HUDEP-2 (cell line): ENCODE results near the gene PIK3CA.

Source experiments
- DNase-seq, 76 experiments: peaks; one replicate each; lab custom pipeline; 2025; ENCODE audit not compliant: unreplicated experiment in 76 of 76; lab: John Stamatoyannopoulos, UW

Gene PIK3CA

DNA sequence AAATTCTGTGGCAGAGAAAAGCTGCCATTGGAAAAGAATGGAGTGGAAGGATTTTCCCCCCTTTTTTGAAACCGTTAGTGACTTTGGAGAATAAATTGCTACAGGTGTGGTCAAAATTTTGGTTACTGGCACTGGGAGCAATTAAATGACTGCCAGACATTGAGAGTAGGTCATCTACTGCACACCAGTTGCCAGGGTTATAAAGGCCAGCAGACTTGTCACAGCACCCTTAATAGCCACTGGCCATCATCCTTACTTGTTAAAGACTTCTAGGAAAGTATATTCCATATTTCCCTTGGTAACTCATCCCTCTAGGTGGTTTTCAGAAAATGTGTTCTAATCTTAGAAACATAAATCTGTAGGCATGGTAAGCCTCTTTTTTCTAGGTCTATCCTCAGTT, 8.0 kb downstream of the PIK3CA start:
- no peak for DNase-seq

DNA sequence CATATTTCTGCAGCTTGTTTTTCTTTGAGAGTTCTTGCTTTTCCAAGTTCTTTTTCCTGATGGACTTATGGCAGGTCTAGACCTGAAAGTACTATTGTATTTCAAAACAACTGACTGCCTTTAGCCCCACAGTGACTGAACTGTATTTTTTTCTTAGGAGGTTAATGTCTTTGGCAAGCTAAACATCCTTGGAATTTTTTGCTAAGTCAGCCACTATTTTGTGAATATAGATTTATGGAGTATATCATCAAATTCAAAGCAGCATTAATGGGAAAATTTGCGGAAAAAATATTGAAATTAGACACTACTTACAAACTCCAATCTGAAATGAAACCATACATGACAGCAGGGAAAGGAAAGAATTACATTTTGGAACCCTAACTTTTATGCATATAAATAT, 8.6 kb downstream of the PIK3CA start:
- no peak for DNase-seq

DNA sequence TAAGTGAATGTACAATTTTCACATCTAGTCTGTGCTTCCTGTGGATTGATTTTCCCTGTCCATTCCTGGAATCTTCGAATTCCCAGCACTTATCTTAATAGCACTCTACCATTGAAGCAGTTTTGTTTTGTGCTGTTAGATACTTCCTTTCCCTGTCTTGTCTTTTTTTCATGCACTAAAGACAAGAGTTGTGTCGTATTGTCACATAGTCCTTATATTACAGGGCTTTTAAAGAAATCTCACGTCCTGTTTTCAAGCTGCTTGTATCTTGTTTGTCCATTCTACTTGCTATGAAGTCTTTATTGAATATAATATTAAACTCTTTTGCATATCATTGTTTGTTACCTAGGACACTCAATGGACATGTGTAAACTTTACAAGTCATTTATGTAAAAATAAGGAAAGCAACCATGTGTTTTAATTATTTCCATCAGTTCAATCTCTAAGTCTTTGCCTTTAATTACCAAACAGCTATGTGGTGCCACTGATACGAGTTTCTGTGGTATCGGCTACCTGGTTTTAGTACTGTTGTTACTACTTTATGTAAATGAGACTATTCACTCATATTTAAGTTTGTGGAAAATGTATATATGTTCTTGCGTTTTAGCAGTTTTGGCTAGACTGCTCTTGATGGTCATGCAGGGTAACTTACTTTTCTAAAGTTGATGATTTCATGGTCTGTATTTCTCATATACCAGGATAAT, 10.3 kb downstream of the PIK3CA start:
- DNase-seq, result no peak

DNA sequence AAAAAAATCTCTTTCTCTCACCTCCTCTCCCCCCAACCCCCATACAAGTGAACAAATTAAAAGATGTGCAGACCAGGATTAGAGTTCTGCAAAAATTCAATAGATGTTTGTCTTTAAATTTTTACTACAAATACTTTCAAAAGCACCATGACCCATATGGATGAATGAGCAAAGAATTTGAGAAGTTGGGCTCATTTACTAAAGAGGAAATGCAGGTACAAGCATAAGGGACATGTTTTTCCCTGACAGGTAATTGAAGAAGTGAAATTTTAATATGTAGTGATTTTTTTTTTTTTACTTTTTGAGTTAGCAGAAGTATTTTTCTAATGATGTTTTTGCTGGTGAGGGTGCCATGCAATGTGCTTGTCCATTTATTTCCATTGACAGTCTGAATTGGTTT, 15.3 kb downstream of the PIK3CA start:
- no peak for DNase-seq

DNA sequence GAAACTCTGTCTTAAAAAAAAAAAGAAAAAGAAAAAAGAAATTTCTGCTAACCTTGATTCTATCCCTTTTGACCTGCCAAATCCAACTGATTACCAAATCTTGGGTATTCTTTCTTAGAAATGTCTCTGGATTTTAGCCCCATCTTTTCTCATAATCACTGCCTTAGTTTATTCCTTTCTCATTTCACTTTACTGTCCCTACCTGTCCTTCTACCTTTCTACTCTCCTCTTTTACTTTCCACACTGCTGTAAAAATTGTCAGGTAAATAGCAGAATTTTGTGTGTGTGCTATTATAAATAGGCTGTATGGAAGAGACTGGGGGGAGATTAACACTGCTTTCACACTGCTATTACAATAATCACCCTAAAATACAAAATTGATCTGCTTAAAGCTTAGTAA, 16.7 kb downstream of the PIK3CA start:
- DNase-seq, result no peak

DNA sequence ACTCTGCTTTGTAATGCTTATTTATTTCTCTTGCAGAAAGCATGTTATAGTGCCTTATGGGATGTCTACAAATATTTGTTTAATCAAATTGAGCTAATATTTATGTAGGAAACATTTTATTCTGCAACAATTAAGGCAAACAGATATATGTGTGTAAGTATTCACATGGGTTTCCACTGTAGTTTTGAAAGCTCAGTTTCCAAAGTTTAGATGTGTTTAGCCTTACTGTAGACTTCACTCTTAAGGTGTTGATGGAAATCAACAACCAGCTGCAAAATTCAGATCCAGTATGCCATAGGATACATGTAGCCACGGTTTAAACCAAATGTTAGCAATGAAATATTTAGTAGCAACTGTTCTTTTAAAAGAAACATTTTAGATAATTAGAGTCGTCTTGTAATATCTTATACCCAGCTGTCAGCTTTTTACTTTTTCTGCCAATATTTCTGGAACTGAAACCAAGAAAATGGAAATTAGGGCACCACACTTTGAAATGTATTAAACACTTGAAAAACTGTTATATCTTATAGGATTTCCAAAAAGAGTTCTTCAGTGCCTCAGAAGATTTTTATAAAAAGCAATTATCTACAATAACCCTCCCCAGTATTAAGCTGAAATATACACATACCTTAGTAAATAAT, 18.5 kb downstream of the PIK3CA start:
- DNase-seq, result no peak

DNA sequence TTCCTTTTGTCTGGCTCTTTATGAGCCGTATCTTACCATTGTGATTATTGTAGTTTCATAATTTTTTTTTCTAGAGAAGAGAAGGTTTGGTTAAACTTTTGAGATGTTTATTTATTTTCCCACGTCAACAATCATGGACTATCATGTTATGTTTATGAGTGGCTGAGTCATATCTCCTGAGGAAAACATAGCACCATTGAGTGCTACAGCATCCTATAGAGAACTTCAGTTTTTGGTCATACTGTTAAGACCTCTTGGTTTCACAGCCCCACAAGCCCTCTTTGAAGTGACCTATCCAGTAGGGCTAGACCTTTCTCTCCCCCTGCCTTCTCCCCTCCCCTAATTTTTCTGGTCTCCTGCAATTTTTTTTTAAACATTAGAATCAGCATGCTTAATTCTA, 20.8 kb downstream of the PIK3CA start:
- DNase-seq, result no peak

DNA sequence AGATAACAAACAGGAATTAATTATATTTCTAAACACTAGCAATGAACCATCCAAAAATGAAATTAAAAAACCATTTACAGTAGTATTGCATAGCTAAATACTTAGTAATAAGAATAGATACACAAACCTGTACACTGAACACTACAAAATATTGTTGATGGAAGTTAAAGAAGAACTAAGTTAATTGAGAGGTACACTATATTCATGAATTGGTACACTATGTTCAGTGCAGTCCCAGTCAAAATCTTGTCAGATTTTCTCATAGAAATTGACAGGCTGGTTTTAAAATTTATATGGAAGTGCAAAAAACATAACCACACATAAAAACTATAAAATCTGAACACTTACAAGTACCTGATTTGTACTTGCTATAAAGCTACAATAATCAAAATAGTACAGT, 24.4 kb downstream of the PIK3CA start:
- DNase-seq, result no peak

DNA sequence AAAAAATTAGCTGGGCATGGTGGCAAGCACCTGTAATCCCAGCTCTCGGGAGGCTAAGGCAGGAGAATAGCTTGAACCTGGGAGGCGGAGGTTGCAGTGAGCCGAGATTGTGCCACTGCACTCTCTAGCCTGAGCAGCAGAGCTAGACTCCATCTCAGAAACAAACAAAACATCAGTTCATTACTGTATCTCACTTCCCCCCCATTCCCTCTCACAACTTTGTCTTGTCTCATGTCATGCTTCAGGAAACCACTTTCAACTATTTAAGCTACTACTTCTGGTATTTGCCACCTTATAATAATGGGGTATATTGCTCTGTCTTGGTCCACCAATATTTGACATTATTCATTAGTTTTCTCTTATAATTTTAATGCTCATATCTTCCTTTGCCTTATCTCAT, 26.2 kb downstream of the PIK3CA start:
- no peak for DNase-seq

DNA sequence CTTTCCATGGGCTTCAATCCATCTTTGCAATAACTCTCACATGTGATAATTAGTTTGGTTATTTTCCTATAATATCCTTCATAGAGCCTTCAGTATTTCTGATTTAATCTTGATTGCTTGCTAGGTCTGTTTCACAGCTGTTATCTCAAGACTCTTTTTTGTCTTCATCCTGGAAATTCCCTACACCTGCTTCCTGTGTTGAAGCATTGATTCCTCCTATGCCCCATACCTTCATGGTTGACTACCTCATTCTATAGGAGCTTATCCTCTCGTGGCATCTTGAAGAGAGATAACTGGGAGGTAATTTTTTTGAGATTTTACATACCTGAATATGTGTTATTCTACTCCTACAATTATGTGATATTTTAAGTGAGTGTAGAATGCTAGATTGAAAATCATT, 26.7 kb downstream of the PIK3CA start:
- no peak for DNase-seq

DNA sequence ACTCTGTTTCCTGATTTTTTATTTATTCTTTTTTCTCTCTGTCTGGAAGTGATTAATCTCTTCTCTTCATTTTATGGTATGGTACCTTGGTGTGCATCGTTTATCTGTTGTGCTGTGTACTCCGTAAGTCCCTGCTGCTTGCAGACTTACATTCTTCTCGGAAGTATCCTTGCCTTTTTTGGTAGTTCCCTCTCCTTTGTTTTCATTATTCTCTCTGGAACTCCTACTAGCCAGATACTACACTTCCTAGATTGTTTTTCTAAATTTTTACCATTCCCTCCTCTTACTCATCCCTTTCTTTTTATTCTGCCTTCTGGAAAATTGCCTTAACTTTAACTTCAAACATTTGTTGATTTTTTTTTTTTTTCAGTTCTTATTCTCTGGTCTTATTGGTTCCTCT, 27.2 kb downstream of the PIK3CA start:
- DNase-seq, result no peak

DNA sequence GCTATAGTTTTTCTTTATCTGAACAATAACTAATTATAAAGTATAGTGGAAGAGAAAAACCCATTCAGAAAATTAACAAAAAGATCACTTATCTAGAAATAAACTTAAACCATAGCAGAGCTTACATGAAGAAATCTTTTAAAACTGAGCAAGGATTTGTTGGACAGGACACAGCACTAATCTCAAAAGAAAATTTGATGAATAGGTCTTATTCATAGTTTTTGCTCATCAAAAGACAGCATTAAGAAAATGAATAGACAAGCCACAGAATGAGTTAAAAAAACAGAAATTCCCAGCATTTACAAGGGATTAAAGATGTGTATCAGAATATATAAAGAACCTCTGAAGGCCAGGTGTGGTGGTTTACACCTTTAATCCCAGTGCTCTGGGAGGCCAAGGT, 29.5 kb downstream of the PIK3CA start:
- no peak for DNase-seq

DNA sequence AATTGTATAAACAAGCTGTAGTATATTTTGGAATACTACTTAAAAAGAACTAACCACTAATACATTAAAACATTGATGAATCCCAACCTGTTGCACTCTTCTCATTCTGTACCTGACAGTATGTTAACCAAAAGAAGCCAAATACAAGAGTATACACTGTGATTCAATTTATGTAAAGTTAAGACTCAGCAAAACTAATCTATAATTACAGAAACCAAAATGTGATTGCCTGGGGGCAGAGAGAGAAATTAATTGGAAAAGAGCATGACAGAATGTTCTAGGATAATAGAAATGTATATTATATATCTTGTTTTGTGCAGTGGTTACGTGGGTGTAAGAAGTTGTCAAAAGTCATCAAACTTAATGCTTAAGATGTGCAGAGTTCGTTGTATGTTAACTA, 31.1 kb downstream of the PIK3CA start:
- no peak for DNase-seq

DNA sequence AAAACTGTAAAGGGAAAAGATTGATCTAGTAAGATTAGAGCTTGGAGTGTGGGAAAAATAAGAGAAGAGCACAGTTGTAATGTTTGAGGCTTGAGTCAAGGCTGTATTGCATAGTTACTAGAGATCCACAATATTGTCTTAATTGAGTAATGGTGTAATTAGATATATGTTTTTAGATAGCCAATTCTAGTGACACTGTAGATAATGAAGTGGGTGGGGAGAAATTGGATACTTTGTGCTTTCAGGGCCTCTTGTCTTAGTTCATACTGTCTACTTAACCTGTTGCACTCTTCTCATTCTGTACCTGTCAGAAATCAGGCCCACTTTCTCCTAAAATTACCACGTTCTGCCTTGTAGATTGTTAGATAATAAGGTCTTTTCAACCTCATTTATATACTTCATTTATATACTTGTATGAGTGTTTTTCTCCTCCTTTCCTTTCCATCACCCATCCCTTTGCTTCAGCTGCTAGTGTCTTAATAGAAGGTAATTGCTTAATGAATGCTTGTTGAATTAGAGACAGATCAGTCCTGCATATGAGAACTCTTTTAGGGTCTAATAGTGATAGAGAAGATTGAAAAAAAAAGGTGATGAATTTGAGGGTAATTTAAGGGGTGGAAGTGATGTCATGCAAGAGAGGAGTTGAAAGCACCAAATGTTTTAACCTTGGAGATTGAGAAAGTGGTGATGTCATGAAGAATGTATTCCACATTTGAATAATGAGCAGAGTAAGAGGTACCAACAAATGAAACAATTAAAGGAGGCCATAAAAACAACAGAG, 32.0 kb downstream of the PIK3CA start:
- peak in 1 of 76 experiments; percentile 11 for DNase-seq

DNA sequence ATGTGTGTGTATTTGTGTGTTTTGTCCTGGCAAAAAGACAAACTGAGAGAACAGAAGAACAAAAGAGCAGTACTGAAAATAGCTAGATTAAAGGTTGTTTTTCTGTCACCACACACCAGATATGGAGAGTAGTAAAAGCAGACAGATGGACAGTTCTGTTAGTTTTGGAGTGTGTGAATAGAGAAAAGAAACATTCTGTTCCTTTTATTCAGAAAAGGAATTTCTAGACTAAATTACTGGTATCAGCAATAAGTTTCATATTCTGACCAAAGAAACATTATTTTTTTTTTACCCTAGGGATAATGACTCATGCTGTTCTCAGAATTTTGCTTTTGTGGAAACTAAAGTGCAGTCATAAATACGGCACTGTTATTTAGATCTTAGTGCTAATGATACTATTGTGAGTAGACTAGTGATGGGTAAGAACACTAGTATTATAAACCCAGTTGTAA, 32.9 kb downstream of the PIK3CA start:
- peak in 2 of 76 experiments; percentile 2 to 22 for DNase-seq

DNA sequence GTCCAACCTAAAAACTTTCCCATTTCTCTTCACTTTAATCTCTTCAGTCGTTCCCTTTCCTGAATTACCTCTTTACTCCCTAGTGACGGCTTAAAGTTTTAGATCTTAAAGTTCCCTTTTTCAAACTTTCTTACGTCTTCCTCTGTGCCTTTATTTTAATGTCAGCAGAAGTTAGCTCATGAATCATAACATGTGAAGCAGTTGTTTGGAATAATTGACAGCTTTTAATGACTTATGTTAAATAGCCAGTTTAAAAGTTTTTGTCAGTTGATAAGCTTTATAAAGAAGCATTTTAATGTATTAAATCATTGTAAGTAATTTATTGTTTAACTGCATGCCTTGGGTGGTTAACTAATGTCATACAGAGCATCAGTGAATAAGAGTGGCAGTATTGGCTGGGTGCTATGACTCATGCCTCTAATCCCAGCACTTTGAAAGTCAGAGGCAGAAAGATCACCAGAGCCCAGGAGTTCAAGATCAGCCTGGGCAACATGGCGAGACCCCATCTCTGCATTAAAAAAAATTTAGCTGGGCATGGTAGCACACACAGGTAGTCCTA, 33.9 kb downstream of the PIK3CA start:
- DNase-seq, result no peak

DNA sequence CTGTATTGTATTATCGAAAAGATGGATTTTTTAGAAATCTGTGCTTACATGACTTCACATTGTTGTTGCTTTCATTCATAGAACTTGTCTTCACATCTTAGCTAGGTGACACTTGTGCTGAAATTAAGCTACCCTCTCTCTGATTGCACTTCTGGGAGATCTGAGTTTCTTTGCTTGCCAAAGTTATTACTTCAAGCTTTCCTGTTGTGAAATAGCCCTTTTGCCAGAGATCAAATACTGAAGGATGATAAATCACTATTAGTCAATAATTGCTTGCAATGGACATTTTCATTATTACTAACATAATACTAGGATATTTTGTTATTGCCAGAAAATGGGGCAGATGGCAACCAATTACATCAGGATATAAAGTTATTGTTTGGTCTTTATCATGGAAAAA, 34.7 kb downstream of the PIK3CA start:
- no peak for DNase-seq

DNA sequence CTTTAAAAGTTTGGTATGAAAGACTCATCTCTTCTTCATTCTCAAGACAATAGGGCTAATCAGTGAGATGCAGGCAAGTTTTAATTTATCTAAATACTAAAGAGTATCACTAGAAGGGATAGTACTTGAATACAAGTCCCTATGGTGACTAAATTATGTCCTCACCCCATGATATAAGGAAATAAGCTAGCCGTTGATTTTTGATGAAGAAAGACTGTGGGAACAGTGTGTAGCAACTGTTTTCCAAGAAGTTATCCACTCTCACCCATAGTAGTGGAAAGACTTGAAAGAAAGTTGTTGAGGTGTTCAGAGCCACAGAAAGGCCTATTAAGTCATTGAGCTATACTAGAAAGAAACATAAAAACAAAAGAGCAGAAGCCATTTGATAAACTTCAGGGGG, 36.7 kb downstream of the PIK3CA start:
- DNase-seq, result no peak

DNA sequence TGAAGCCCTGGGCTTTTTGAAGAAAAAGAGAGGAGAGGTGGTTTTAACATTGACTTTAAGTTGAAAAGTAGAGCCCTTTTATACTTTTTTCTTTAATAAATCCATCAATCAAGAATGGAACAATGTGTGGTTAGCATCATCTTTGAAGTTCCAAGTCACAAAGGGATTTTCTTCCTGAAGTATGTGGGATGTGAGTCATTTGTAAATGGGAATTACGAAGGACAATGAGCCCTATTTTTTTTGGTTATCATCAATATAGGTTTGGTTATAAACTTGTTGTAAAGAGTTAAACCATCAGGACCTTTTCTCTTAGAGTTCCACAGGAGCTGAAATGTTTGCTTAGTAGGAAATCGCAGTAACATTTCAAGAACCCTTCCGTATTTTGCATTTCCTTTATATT, 38.3 kb downstream of the PIK3CA start:
- DNase-seq, result no peak

DNA sequence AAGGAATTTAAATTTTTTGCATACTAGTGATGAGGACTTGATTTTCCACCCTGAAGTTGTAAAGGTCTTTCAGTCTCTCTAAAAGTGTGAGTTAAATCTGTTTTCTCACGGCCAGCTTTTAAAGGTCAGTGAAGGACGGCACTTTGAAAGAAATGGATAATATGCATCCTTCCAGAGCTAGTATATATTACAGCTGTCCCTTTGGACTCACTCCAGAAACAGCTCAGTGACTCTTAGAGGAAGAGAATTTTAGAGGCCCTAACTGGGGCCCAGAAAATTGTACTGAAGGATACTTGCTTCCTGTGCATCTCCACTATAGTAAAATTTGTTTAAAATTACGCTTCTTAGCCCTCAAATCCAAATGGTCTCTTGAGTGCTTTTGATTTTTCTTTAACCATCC, 41.6 kb downstream of the PIK3CA start:
- DNase-seq, result no peak

DNA sequence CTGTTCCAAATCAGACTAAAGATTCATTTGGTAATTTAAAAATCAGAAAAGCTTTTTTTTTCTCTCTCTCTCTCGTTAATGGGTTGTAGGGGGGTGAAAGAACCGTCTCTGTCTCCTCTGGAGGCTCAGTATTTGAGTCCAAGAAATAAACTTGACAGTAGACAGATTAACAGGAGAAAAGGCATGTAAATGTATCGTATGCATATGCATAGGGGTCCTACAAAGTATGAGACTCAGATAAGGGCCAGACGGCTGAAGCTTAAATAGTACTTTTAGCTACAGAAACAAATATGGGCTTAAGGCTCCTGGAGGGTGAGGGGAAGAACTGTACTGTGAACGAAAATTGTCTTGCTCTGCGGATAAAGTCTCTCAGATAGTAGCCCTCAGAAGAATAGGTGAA, 42.4 kb downstream of the PIK3CA start:
- no peak for DNase-seq

DNA sequence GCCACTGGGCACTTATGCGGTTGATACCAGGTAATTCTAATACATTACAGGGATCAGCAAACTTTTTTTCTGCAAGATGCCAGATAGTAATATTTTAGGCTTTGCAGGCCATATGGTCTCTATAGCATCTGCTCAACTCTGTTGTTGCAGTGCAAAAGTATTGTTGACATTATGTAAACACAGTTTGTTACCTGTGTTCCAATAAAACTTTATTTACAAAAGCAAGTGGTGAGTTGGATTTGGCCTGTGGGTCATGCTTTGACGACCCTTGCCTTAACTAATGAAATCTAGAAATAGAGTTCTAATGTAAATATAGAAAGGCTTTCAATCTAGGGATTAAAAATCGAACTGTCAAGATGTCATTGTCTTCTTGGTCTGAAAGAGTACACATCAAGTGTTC, 44.4 kb downstream of the PIK3CA start:
- no peak for DNase-seq
